ENCODE results near the gene ALDH1A3.

GRCh38 chr15:100859970-100860828 is 19.4 kb upstream of the ALDH1A3 start:
- TF ChIP-seq POLR2AphosphoS5 (IDR thresholded peaks at IDR 0.05) (no peak), CTCF (IDR thresholded peaks at IDR 0.05) (no peak)

All from stomach (tissue), 4 donors.